Measurements from ENCODE around the gene SAMD9.

SAMD9 gene

GRCh38 chr7:93053209-93053948, 64.4 kb downstream of the SAMD9 start:
- H3K27ac ChIP-seq = no peak overlapping the region
- TF ChIP-seq ZFX (IDR thresholded peaks at IDR 0.05; ENCODE audit: borderline replicate concordance) = no peak

- TF ChIP-seq ZFX (IDR thresholded peaks at IDR 0.05; ENCODE audit: borderline replicate concordance) (no peak), CTCF (IDR thresholded peaks at IDR 0.05) (no peak)
- H3K27ac ChIP-seq = no peak overlapping the region
Measured at GRCh38 chr7:93051660-93052059, 66.1 kb downstream of the SAMD9 start.

All from 22Rv1 (cell line).